Measurements from ENCODE around the gene USP48.
"Not testable (repeated sequence)": the region's sequence is repeated elsewhere in the genome, so short reads cannot be mapped to it uniquely, and the experiment has no call there.

The USP48 gene

GRCh38 chr1:21828075-21828474, 45.1 kb upstream of the USP48 start:
- DNase-seq (ENCODE audit: low read depth): no peak
- no peak for TF ChIP-seq CTCF (conservative IDR thresholded peaks at IDR 0.05; ENCODE audit: low read depth, low read length)
- no peak overlapping the region for H3K4me3 ChIP-seq (ENCODE audit: low read depth, low read length)

GRCh38 chr1:21827141-21827679, 44.3 kb upstream of the USP48 start:
- DNase-seq (ENCODE audit: low read depth): no peak
- H3K4me3 ChIP-seq (ENCODE audit: low read depth, low read length): no peak overlapping the region
- TF ChIP-seq CTCF (conservative IDR thresholded peaks at IDR 0.05; ENCODE audit: low read depth, low read length): no peak

GRCh38 chr1:21826694-21827093, 43.7 kb upstream of the USP48 start:
- H3K4me3 ChIP-seq (ENCODE audit: low read depth, low read length); DNase-seq (ENCODE audit: low read depth): not testable (repeated sequence)

GRCh38 chr1:21825393-21825792, 42.4 kb upstream of the USP48 start:
- DNase-seq (ENCODE audit: low read depth): no peak
- TF ChIP-seq CTCF (conservative IDR thresholded peaks at IDR 0.05; ENCODE audit: low read depth, low read length): no peak
- H3K4me3 ChIP-seq (ENCODE audit: low read depth, low read length): no peak overlapping the region

- H3K4me3 ChIP-seq (ENCODE audit: low read depth, low read length): no peak overlapping the region
- no peak for DNase-seq (ENCODE audit: low read depth)
- no peak for TF ChIP-seq CTCF (conservative IDR thresholded peaks at IDR 0.05; ENCODE audit: low read depth, low read length)
Measured at GRCh38 chr1:21824926-21825325, 42.0 kb upstream of the USP48 start.

- TF ChIP-seq CTCF (conservative IDR thresholded peaks at IDR 0.05; ENCODE audit: low read depth, low read length): no peak
- DNase-seq (ENCODE audit: low read depth): no peak
- H3K4me3 ChIP-seq (ENCODE audit: low read depth, low read length): no peak overlapping the region
Measured at GRCh38 chr1:21823980-21824702, 41.2 kb upstream of the USP48 start.

GRCh38 chr1:21823206-21823979, 40.4 kb upstream of the USP48 start:
- TF ChIP-seq CTCF (conservative IDR thresholded peaks at IDR 0.05; ENCODE audit: low read depth, low read length): no peak
- H3K4me3 ChIP-seq (ENCODE audit: low read depth, low read length): no peak overlapping the region
- DNase-seq (ENCODE audit: low read depth): no peak

Data from choroid plexus epithelial cell (primary cell).